SU-DHL-6 (cell line): ENCODE data around the gene CAVIN3.

Experiments used
- H2AFZ ChIP-seq: fragments of 200-600 bp; sonication (generic); 2 replicates; pipeline ENCODE4 v1.6.1; 2014; ENCODE audit warnings: low read depth, mild to moderate bottlenecking, moderate library complexity, mixed read lengths, antibody characterized with exemption, low read length; ENCODE audit not compliant: severe bottlenecking
- H3F3A ChIP-seq: fragments of 200-600 bp; shearing (Covaris generic); 2 replicates; pipeline ENCODE4 v1.6.0; 2016; ENCODE audit warnings: antibody characterized with exemption, mild to moderate bottlenecking; ENCODE audit not compliant: insufficient read depth
- H3K27ac ChIP-seq: fragments of 200-600 bp; sonication (generic); 2 replicates; pipeline ENCODE4 v1.5.1; 2016; ENCODE audit warnings: low read depth, mild to moderate bottlenecking, low read length, moderate library complexity, mixed read lengths
- H3K27me3 ChIP-seq: fragments of 200-600 bp; sonication (generic), shearing (Covaris generic); 2 replicates; pipeline ENCODE4 v1.6.0; 2014; ENCODE audit warnings: mild to moderate bottlenecking, low read length
- H3K36me3 ChIP-seq: fragments of 200-600 bp; sonication (generic); 2 replicates; pipeline ENCODE4 v1.6.1; 2014; ENCODE audit warnings: mild to moderate bottlenecking, low read length, mixed read lengths
- H3K4me2 ChIP-seq: fragments of 300-600, 200-600 bp; shearing (Covaris generic), sonication (generic); 2 replicates; pipeline ENCODE4 v1.6.0; 2014; ENCODE audit warnings: low read length, low read depth, mild to moderate bottlenecking; ENCODE audit not compliant: poor library complexity, severe bottlenecking
- H3K4me3 ChIP-seq: fragments of 200-600 bp; sonication (generic); 2 replicates; pipeline ENCODE4 v1.5.1; 2014; ENCODE audit warnings: antibody characterized with exemption, low read length, mild to moderate bottlenecking, mixed read lengths; ENCODE audit not compliant: insufficient read depth, poor library complexity, severe bottlenecking
- H3K79me2 ChIP-seq: fragments of 200-600 bp; sonication (generic); 2 replicates; pipeline ENCODE4 v1.6.1; 2014; ENCODE audit warnings: mild to moderate bottlenecking, low read length, moderate library complexity; ENCODE audit not compliant: insufficient read depth
- H3K9ac ChIP-seq: fragments of 200-600 bp; sonication (generic); 2 replicates; pipeline ENCODE4 v1.7.0; 2014; ENCODE audit warnings: mild to moderate bottlenecking, low read length
- H3K9me2 ChIP-seq: fragments of 200-600 bp; sonication (generic); replicated peaks from 2 replicates; pipeline ENCODE4 v1.6.1; 2014; ENCODE audit warnings: low read length; ENCODE audit not compliant: insufficient read depth
- H3K9me3 ChIP-seq: fragments of 200-600 bp; sonication (generic); 2 replicates; pipeline ENCODE4 v1.6.1; 2014; ENCODE audit warnings: low read length, mixed read lengths; ENCODE audit not compliant: insufficient read depth
- H4K20me1 ChIP-seq: fragments of 200-600 bp; sonication (generic); 2 replicates; pipeline ENCODE4 v1.6.1; 2014; ENCODE audit warnings: low read depth, mild to moderate bottlenecking, antibody characterized with exemption, low read length, moderate library complexity, mixed read lengths
- CTCF ChIP-seq: fragments of 200-600 bp; sonication (generic); IDR thresholded peaks from one replicate; pipeline ENCODE4 v1.5.1; 2017; ENCODE audit warnings: antibody characterized with exemption, mild to moderate bottlenecking, low read length, moderate library complexity; ENCODE audit not compliant: insufficient read depth, poor library complexity, severe bottlenecking
- EZH2phosphoT487 ChIP-seq: fragments of 200-600 bp; sonication (generic), shearing (Covaris generic); conservative IDR thresholded peaks from 2 replicates; pipeline ENCODE4 v1.6.1; 2018; ENCODE audit warnings: mild to moderate bottlenecking, antibody characterized with exemption, low read length, moderate library complexity, mixed read lengths

The CAVIN3 gene

GRCh38 chr11:6312106-6312505 lies 8.2 kb downstream of the CAVIN3 start:
- H3K36me3 ChIP-seq: no peaks in the 10 kb centered on the region
- no peaks in the 10 kb centered on the region for H3K9me2 ChIP-seq
- H3F3A ChIP-seq: no peaks in the 10 kb centered on the region
- TF ChIP-seq EZH2phosphoT487 (no peak), CTCF (no peak)
- no peaks in the 10 kb centered on the region for H3K9me3 ChIP-seq
- 0 out of 2 replicates have a peak, but pooled peaks cover 3% of the 10 kb centered on the region for H3K27me3 ChIP-seq
- H3K4me3 ChIP-seq: no peak overlapping the region
- H4K20me1 ChIP-seq: no peaks in the 10 kb centered on the region
- no peaks in the 10 kb centered on the region for H3K79me2 ChIP-seq
- H2AFZ ChIP-seq: no peak overlapping the region
- H3K4me2 ChIP-seq: no peak overlapping the region
- no peak overlapping the region for H3K27ac ChIP-seq
- no peak overlapping the region for H3K9ac ChIP-seq

GRCh38 chr11:6307876-6308275 lies 12.4 kb downstream of the CAVIN3 start:
- Histone ChIP-seq H3K36me3 (no peaks in the 10 kb centered on the region), H3K9me3 (no peaks in the 10 kb centered on the region), H3K4me2 (no peak overlapping the region), H3K9me2 (no peaks in the 10 kb centered on the region), H3F3A (no peaks in the 10 kb centered on the region), H4K20me1 (no peaks in the 10 kb centered on the region), H3K27me3 (0 out of 2 replicates have a peak, but pooled peaks cover 3% of the 10 kb centered on the region), H3K9ac (no peak overlapping the region), H3K4me3 (no peak overlapping the region), H3K27ac (no peak overlapping the region), H3K79me2 (no peaks in the 10 kb centered on the region), H2AFZ (no peak overlapping the region)
- TF ChIP-seq EZH2phosphoT487 (no peak), CTCF (no peak)

- no peak for TF ChIP-seq CTCF
- TF ChIP-seq EZH2phosphoT487: no peak
- Histone ChIP-seq H3F3A (no peaks in the 10 kb centered on the region), H3K4me3 (no peak overlapping the region), H3K79me2 (no peaks in the 10 kb centered on the region), H3K27me3 (0 out of 2 replicates have a peak, but pooled peaks cover 3% of the 10 kb centered on the region), H3K27ac (no peak overlapping the region), H4K20me1 (no peaks in the 10 kb centered on the region), H3K9me3 (no peaks in the 10 kb centered on the region), H3K36me3 (no peaks in the 10 kb centered on the region), H2AFZ (no peak overlapping the region), H3K9me2 (no peaks in the 10 kb centered on the region), H3K9ac (no peak overlapping the region), H3K4me2 (no peak overlapping the region)
These were observed 15.0 kb downstream of the CAVIN3 start for GRCh38 chr11:6305297-6305696.
